CMK (cell line): ENCODE data around the gene MAGI1.

Experiments used
- DNase-seq: peaks from one replicate; pipeline ENCODE4 v3.0.0-alpha.2; 2010; ENCODE audit warnings: low read depth

Gene MAGI1

GRCh38 chr3:65409176-65409569, 629.5 kb downstream of the MAGI1 start:
- no peak for DNase-seq

DNA sequence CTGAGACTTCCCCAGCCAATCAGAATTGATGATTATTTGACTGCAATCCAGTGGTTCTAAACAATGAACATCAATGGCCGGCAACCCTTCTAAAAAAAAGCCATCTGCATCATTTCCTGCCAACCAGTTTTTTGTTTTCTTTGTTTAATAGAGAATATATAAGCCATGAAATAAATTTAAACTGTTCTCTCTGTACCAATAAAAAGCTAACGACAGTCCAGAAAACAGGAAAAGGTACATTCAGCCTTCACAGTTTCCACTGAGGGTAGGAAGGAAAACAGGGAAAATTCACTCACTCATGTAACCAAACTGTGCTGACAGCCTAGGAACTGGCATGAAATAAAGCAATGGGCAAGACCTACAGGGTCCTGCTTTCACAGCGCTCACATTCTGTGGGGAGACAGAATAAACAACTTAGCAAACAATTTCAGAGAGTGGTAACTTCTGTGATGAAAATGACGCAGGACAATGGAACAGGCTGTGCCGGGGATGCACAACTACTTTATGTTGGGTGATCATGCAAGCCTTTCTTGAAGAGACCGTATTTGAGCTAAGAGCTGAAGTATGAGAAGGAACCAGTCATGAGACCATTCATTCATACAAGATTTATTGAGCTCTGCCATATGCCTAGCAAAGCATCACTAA, 630.1 kb downstream of the MAGI1 start:
- no peak for DNase-seq

DNA sequence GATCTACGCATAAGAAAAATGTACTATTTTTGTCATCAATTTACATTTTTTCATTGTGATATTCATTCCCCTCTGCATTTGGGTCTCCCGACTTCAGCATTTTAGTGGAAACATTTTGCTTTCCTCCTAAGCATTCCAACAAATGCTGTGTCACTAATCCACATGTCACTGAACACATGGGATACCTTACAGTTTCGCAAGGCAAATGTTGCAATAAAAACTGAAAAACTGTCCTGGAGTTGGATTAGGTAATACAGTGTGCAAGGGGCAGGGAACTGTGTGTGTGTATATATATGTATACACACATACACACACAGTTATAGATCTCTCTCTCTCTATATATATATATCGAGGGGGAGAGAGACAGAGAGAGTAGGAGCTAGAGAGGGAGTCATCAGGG, 632.2 kb downstream of the MAGI1 start:
- DNase-seq: no peak

DNA sequence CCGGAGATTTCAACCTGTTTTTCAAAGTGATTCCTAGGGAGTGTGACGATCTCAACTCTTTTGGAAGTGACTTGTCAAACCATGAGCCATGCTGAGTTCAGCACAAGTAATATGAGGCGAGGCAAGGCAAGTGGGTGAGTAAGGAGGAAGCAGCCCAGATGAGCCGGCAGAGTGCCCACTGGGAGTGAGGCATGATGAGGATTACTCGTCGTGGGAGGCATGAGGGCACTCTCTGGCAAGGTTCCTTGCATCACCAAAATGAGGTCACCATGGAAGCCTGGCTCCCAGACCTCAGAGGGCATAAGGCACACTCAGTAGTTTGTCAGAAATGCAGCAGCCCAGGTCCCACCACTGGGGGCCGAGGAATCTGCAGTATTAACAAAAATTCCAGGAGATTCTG, 636.1 kb downstream of the MAGI1 start:
- DNase-seq: no peak

DNA sequence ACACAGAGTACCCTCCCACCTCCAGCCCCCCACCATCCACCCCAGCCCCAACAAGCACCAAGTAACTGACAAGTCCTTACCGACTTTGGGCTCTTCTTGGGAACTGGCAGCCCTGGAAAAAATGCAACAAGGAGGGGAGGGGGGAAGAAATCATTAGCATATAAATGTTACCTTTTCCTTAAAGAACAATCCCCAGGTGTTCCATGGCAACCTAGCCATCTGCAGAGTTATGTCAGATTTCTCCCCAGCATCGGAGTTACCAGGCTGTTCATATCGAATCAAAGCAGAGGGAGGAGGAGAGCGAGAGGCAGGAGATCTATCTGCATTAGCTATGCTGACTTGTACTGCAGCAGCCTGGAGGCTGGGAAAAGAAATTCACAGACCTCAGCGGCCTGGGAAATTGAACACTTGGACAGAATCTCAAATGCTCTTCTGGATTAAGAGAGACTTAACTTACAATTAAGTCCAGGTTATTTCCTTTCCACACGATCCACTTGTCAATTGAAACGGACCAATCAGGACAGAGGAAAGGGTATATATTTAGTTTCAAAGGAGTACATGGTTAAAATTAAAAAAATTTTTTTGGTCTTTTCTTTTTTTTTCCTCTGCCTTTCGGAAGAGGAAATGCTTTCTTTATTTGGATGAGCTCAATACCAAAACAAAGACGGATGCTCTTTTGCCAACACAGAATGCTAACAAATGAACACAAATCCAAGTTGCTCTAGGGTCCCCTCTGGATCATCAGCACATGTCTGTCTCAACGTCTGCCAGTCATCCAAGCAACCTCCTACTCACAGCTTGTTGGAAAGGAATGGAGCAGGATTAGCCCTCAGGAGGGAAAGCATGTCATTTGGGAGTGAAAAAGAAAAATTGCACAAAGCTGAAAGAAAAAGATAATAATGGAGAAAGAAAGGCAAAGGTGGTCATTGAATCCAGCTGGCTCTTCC, 637.1 kb downstream of the MAGI1 start:
- DNase-seq: no peak

DNA sequence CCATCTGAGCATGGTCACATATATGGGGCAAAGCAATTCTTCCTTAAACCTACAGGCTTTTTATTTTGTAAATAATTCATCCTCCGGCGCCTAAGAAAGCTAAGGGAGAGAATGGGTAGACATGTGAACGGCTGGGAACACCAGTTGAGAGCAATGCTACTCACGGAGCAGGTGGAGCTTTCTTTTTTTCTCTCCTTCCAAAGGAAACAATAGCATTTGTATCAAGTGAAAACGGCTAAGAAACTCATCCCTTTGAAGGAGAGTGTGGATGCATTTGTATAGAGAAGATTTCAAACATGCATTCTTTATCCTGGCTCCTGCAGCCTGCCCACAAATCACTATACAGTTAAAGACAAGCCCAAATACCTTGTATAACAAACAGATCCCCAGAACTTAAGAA, 637.8 kb downstream of the MAGI1 start:
- no peak for DNase-seq

GRCh38 chr3:65398953-65399352, 639.8 kb downstream of the MAGI1 start:
- no peak for DNase-seq

DNA sequence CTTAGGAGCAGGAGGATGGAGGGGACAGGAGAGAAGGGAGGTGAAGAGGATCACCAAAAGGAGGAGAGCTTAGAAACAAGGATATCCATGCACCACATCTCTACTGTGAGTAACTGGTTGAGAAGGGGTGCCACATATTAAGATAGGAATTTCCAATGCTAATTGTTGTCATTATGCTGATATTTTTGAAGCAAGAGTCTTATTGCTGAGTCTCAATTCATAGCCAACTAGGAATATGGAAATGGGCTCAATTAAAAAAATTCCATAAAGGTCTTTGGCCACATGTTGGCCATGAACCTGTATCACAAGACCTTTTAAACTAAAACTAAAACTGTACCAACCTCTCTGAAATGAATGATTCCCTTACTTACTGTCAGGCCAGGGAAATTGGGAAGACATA, 642.6 kb downstream of the MAGI1 start:
- DNase-seq: no peak

- DNase-seq: no peak
These were observed 647.6 kb downstream of the MAGI1 start for GRCh38 chr3:65391068-65391467.

DNA sequence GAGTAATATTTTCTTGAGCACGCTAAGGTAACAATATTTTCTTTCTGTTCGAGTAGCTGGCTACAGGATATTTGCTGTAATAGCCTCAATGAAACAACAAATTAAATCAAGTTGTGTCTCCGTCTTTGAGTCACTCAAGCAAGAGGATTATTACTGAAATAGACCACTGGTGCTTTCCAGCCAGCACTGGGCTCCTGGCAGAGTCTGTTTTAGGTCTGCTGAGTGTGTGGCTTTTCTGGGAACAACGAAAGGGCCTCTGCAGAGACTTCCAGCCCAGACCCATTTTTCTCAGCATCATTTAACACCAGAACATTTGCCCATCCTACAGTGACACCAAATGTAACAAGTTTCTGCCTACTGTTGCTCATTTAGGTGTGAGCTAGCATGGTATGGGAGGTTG, 652.9 kb downstream of the MAGI1 start:
- DNase-seq: no peak

DNA sequence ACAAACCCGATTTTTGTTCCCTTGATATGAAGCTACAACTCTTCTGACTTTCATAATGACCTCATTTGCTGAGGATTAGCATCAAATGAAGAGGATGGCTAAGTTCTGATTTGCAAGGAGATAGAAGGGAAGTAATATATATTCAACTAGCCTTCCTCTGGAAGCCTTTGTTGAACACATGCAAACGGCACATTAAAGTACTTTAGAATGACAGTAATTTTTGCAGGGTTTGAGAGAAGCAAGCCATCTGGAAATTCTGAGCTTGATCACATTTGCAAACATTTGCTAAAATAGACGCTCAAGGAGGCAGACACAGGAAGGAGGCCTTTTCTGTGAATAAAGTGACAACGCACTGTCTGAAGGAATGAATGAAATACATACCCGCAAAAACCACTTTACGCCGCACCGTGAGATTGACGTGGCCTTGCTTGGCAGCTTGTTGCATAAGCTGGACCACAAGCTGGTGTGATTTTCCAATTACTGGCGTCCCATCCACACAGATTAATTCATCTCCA, 657.2 kb downstream of the MAGI1 start:
- no peak for DNase-seq

GRCh38 chr3:65379223-65379622, 659.5 kb downstream of the MAGI1 start:
- no peak for DNase-seq

DNA sequence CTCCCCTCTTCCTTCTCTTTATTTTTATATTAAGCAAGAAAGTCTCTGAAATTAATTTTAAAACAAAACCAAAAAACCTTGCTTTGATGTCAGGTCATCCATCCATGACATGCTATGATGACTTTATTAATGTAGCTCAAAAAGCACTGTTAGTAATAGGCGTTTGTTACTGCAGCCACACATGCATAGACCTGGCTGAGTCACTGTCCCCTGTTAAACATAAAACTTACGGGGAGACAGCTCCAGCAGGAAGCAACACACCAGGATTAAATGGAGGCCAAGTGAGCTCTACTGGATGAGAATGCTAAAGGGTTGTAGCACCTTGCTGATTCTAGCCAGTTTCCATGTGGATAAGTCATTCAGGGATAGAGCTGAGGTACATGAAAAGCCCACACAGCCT, 661.1 kb downstream of the MAGI1 start:
- DNase-seq: no peak

GRCh38 chr3:65376426-65376825, 662.3 kb downstream of the MAGI1 start:
- DNase-seq: no peak

GRCh38 chr3:65371053-65371452, 667.7 kb downstream of the MAGI1 start:
- DNase-seq: no peak

GRCh38 chr3:65368866-65369265, 669.9 kb downstream of the MAGI1 start:
- no peak for DNase-seq

- DNase-seq: no peak
These were observed 676.0 kb downstream of the MAGI1 start for GRCh38 chr3:65362688-65363087.

- no peak for DNase-seq
These were observed 677.3 kb downstream of the MAGI1 start for GRCh38 chr3:65361448-65361847.

DNA sequence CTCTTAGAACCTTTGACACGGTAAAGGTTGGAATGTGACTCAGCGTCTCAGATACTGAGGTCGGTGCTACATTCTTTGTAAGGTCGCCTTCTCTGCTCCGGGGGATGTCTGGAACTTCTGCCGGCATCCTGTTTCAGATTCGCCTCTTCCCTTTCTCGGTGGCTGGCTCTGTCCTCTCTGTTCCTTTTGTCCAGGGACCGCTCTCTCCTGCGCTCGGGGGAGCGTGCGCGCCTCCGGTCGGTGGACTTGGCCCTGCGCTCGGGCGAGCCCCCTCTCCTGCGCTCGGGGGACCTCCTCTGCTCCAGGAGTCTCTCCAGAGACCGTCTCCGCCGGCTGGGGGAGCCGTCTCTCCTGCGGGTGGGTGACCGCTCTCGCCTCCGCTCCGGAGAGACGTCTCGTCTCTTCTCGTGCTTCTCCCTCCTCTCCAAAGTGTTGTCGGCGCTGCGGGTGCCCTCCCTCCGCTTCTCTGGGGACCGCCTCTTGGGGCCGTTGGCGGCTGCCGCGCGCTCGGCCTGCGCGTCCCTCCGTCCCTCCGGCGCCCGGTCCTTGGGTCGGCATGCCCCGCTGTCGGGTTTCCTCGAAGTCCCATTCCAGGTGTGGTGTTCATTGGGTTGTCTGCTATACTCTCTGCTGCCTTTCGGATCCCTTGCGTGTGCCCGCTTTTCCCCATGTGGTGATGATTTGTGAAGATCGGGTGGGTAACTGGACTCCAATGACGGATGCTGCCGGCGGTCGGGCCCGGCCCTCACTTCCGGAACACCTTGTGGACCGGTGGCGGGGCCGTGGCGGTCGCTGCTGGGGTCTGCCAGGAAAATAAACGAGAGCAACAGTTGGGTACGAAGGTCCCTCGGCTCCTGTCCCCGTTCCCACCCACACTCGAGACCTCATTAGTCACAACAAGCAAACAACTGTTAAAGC, 682.1 kb downstream of the MAGI1 start:
- no peak for DNase-seq

DNA sequence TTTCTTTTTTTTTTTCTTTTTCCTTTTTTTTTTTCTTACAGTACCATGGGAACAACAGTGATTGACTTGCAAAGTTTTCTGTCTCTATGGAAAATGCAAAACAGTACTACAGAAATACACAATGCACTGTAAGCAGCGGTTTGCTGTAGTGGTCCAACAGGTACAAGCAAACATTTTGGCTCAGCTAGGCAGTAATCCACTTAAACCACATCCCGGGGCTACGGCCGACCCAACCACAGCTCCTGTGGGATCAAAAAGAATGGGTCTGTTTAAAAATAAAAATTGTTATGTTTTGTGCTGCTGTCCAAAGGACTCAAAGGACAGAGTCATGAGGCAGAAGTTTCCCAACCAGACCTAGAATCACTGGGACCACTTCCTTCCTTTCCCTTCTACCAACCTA, 683.8 kb downstream of the MAGI1 start:
- DNase-seq: no peak

GRCh38 chr3:65352951-65353350, 685.8 kb downstream of the MAGI1 start:
- no peak for DNase-seq

GRCh38 chr3:65351753-65352152, 687.0 kb downstream of the MAGI1 start:
- no peak for DNase-seq
